Measurements from ENCODE around the gene FBXO5.

FBXO5 gene

GRCh38 chr6:152948150-152948768 is 34.6 kb downstream of the FBXO5 start:
- Histone ChIP-seq H3K9me3 (ENCODE audit: control insufficient read depth, insufficient read depth, low read depth, low read length) (no peaks in the 10 kb centered on the region), H3K36me3 (ENCODE audit: control insufficient read depth, insufficient read depth, low read length) (no peaks in the 10 kb centered on the region), H3K27ac (ENCODE audit: low read depth, low read length) (no peak overlapping the region), H3K4me1 (ENCODE audit: control insufficient read depth, insufficient read depth, low read length) (peaks cover 14% of the 10 kb centered on the region), H3K27me3 (ENCODE audit: control insufficient read depth, insufficient read depth, low read length) (no peaks in the 10 kb centered on the region), H3K9ac (ENCODE audit: low read length) (no peak overlapping the region), H3K4me3 (ENCODE audit: low read depth, low read length) (no peak overlapping the region)

DNA sequence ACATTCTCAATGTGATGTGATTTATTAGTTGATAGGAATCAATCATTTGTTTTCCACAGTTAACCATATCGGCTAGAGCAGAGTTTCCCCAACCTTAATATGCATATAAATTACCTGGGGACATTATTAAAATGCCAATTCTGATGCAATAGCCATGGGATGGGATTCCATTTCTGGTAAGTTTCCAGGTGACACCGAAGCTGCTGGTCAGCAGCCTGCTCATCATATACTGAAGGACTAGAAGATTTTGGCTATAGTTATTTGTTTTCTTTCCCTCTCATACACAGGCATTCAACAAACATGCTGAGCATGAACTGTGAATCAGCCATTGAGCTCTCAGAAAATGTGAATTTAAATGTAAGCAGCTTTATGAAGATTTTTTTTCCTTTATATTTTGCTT is 35.8 kb downstream of the FBXO5 start:
- Histone ChIP-seq H3K9ac (ENCODE audit: low read length) (no peak overlapping the region), H3K4me1 (ENCODE audit: control insufficient read depth, insufficient read depth, low read length) (peaks cover 4% of the 10 kb centered on the region), H3K36me3 (ENCODE audit: control insufficient read depth, insufficient read depth, low read length) (no peaks in the 10 kb centered on the region), H3K27me3 (ENCODE audit: control insufficient read depth, insufficient read depth, low read length) (no peaks in the 10 kb centered on the region), H3K4me3 (ENCODE audit: low read depth, low read length) (no peak overlapping the region), H3K9me3 (ENCODE audit: control insufficient read depth, insufficient read depth, low read depth, low read length) (no peaks in the 10 kb centered on the region), H3K27ac (ENCODE audit: low read depth, low read length) (no peak overlapping the region)

DNA sequence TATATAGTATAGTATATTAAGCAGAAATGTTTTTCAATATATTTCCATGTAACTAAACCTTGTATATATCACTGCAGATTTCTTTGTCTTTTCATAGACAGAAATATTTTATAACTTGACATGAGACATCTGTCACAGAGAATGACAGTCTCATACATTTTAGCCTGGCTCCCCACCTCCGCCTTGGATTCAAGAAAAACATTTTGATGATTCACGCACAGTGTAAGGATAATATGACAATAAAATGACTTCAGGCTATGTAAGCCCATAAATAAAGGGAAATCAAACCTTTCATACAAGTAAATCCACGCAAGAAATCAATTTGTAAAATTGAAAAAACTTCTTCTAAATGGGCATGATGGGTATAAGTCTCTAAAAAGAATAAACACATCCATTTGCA is 36.4 kb downstream of the FBXO5 start:
- no peaks in the 10 kb centered on the region for H3K27me3 ChIP-seq (ENCODE audit: control insufficient read depth, insufficient read depth, low read length)
- no peaks in the 10 kb centered on the region for H3K36me3 ChIP-seq (ENCODE audit: control insufficient read depth, insufficient read depth, low read length)
- no peak overlapping the region for H3K27ac ChIP-seq (ENCODE audit: low read depth, low read length)
- H3K9ac ChIP-seq (ENCODE audit: low read length), result no peak overlapping the region
- H3K4me1 ChIP-seq (ENCODE audit: control insufficient read depth, insufficient read depth, low read length), result no peaks in the 10 kb centered on the region; the same call in 1 of the 2 replicates
- no peak overlapping the region for H3K4me3 ChIP-seq (ENCODE audit: low read depth, low read length)
- H3K9me3 ChIP-seq (ENCODE audit: control insufficient read depth, insufficient read depth, low read depth, low read length), result no peaks in the 10 kb centered on the region

- no peak overlapping the region for H3K27ac ChIP-seq (ENCODE audit: low read depth, low read length)
- no peaks in the 10 kb centered on the region for H3K9me3 ChIP-seq (ENCODE audit: control insufficient read depth, insufficient read depth, low read depth, low read length)
- H3K27me3 ChIP-seq (ENCODE audit: control insufficient read depth, insufficient read depth, low read length), result no peaks in the 10 kb centered on the region
- H3K36me3 ChIP-seq (ENCODE audit: control insufficient read depth, insufficient read depth, low read length), result no peaks in the 10 kb centered on the region
- no peaks in the 10 kb centered on the region; the same call in 1 of the 2 replicates for H3K4me1 ChIP-seq (ENCODE audit: control insufficient read depth, insufficient read depth, low read length)
- no peak overlapping the region for H3K4me3 ChIP-seq (ENCODE audit: low read depth, low read length)
- no peak overlapping the region for H3K9ac ChIP-seq (ENCODE audit: low read length)
Measured at GRCh38 chr6:152943260-152943897, 39.5 kb downstream of the FBXO5 start.

DNA sequence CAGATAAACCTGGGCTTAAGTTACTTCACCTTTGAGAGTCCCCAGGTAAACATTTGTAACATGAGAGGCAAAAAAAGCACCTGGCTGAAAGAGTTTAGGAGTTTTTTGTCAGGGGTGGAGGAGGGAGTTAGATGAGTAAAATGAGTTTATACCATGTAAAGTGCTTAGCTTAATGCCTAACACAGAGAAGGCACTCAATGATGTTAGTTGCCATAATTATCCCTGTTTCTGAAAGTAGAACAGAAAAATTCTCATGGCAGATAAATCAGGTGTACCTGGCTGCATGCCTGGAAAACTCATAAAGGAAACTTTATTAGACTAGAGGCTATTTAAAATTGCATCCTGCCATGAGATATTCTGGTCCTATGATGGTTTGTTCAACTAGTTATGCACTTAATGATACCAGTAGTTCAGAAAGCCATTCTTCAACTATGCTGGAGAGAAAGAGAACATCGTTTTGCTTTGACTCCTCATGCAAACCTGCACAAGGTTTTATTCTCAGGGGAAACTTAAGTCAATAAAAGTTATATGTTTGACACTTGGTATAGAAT is 40.4 kb downstream of the FBXO5 start:
- Histone ChIP-seq H3K27ac (ENCODE audit: low read depth, low read length) (no peak overlapping the region), H3K27me3 (ENCODE audit: control insufficient read depth, insufficient read depth, low read length) (no peaks in the 10 kb centered on the region), H3K9me3 (ENCODE audit: control insufficient read depth, insufficient read depth, low read depth, low read length) (no peaks in the 10 kb centered on the region), H3K4me1 (ENCODE audit: control insufficient read depth, insufficient read depth, low read length) (no peaks in the 10 kb centered on the region; the same call in 1 of the 2 replicates), H3K36me3 (ENCODE audit: control insufficient read depth, insufficient read depth, low read length) (no peaks in the 10 kb centered on the region), H3K9ac (ENCODE audit: low read length) (no peak overlapping the region), H3K4me3 (ENCODE audit: low read depth, low read length) (no peak overlapping the region)

DNA sequence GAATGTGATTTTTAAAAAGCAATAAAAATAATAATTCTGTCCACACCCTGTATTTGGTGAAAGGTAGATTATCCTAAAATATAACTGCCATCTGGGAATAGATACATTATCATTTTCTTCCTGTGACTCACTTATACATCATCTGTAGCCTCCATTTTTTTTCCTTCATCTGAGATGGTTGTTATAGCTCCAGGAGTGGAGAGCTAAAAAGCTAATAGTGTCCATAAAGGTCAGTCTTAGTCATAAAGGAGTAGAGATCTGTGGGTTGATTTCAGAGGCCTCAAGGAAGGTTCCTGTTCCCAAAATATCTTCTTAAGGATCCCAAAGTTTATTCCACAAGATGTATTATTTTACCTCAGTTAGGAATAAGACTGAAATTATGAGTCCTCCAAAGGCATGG is 41.1 kb downstream of the FBXO5 start:
- Histone ChIP-seq H3K4me1 (ENCODE audit: control insufficient read depth, insufficient read depth, low read length) (no peaks in the 10 kb centered on the region; the same call in 1 of the 2 replicates), H3K27ac (ENCODE audit: low read depth, low read length) (no peak overlapping the region), H3K36me3 (ENCODE audit: control insufficient read depth, insufficient read depth, low read length) (no peaks in the 10 kb centered on the region), H3K9me3 (ENCODE audit: control insufficient read depth, insufficient read depth, low read depth, low read length) (no peaks in the 10 kb centered on the region), H3K4me3 (ENCODE audit: low read depth, low read length) (no peak overlapping the region), H3K9ac (ENCODE audit: low read length) (no peak overlapping the region), H3K27me3 (ENCODE audit: control insufficient read depth, insufficient read depth, low read length) (no peaks in the 10 kb centered on the region)

GRCh38 chr6:152932865-152933264 is 50.0 kb downstream of the FBXO5 start:
- no peaks in the 10 kb centered on the region for H3K36me3 ChIP-seq (ENCODE audit: control insufficient read depth, insufficient read depth, low read length)
- H3K27ac ChIP-seq (ENCODE audit: low read depth, low read length), result no peak overlapping the region
- H3K9ac ChIP-seq (ENCODE audit: low read length), result no peak overlapping the region
- H3K4me1 ChIP-seq (ENCODE audit: control insufficient read depth, insufficient read depth, low read length), result no peaks in the 10 kb centered on the region
- H3K9me3 ChIP-seq (ENCODE audit: control insufficient read depth, insufficient read depth, low read depth, low read length), result no peaks in the 10 kb centered on the region
- H3K4me3 ChIP-seq (ENCODE audit: low read depth, low read length), result no peak overlapping the region
- H3K27me3 ChIP-seq (ENCODE audit: control insufficient read depth, insufficient read depth, low read length), result no peaks in the 10 kb centered on the region

- Histone ChIP-seq H3K4me1 (ENCODE audit: control insufficient read depth, insufficient read depth, low read length) (peaks cover 6% of the 10 kb centered on the region; the same call in 1 of the 2 replicates), H3K4me3 (ENCODE audit: low read depth, low read length) (no peak overlapping the region), H3K9ac (ENCODE audit: low read length) (no peak overlapping the region), H3K36me3 (ENCODE audit: control insufficient read depth, insufficient read depth, low read length) (no peaks in the 10 kb centered on the region), H3K27ac (ENCODE audit: low read depth, low read length) (no peak overlapping the region), H3K9me3 (ENCODE audit: control insufficient read depth, insufficient read depth, low read depth, low read length) (no peaks in the 10 kb centered on the region), H3K27me3 (ENCODE audit: control insufficient read depth, insufficient read depth, low read length) (no peaks in the 10 kb centered on the region)
Measured at GRCh38 chr6:152922706-152923105, 60.1 kb downstream of the FBXO5 start.

Data from HUES6 (cell line).